ENCODE measurements around the gene MYOM3.

GRCh38 chr1:24045771-24046170 lies 66.2 kb downstream of the MYOM3 start:
- TF ChIP-seq CEBPB (IDR thresholded peaks at IDR 0.05; ENCODE audit: low read depth) (no peak), CTCF (IDR thresholded peaks at IDR 0.05 in 2 of 3, conservative IDR thresholded peaks at IDR 0.05 in 1 of 3; ENCODE audit: borderline replicate concordance in 1 of 3, insufficient read depth in 1 of 3, low read depth in 2 of 3, low read length in 2 of 3) (no peak), SP1 (IDR thresholded peaks at IDR 0.05; ENCODE audit: low read depth) (no peak), POLR2AphosphoS5 (IDR thresholded peaks at IDR 0.05; ENCODE audit: low read depth, low read length) (no peak), FOSL1 (IDR thresholded peaks at IDR 0.05; ENCODE audit: low read depth) (no peak), POLR2A (IDR thresholded peaks at IDR 0.05; ENCODE audit: borderline replicate concordance, extremely low read depth, insufficient read depth, insufficient read length) (no peak)
